NB4 (cell line): ENCODE measurements around the gene LSG1.

ENCODE experiments used
- POLR2A ChIP-seq: IDR thresholded peaks from 2 replicates; pipeline ENCODE4 v1.6.1; 2011; ENCODE audit warnings: mild to moderate bottlenecking; ENCODE audit not compliant: insufficient read length; ENCODE audit errors: extremely low read depth
- TF ChIP-seq, protein P1 (sequence below): IDR thresholded peaks from one replicate; pipeline ENCODE4 v1.5.1; 2012; ENCODE audit warnings: low read depth, low read length
- TF ChIP-seq, protein P2 (sequence below): IDR thresholded peaks from 2 replicates; pipeline ENCODE4 v1.6.1; 2011; ENCODE audit warnings: low read depth, low read length

DNA sequence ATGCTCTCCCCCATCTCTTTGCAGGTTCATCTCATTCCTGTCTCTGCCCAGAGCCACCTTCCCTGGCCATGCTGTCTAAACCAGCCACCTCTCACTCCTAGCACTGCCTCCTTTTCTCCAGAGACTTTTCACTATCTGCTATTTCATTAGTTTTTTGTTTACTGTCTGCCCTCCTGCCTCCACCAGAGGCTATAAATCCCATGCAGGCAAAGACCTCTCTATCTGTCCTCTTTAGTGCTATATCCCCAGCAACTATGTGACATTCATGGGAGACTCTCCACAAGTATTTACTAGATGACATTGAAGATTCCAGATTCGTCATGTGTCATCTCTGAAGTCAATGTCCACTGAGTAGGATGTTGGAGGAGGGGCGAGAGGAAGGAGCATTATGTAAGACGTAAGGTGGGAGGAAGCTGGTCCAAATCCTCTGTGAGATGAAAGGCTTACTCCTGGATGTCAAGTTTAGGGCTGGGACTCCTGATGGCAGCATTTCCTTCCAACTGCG is 10.2 kb upstream of the LSG1 start:
- TF ChIP-seq, protein P1, sequence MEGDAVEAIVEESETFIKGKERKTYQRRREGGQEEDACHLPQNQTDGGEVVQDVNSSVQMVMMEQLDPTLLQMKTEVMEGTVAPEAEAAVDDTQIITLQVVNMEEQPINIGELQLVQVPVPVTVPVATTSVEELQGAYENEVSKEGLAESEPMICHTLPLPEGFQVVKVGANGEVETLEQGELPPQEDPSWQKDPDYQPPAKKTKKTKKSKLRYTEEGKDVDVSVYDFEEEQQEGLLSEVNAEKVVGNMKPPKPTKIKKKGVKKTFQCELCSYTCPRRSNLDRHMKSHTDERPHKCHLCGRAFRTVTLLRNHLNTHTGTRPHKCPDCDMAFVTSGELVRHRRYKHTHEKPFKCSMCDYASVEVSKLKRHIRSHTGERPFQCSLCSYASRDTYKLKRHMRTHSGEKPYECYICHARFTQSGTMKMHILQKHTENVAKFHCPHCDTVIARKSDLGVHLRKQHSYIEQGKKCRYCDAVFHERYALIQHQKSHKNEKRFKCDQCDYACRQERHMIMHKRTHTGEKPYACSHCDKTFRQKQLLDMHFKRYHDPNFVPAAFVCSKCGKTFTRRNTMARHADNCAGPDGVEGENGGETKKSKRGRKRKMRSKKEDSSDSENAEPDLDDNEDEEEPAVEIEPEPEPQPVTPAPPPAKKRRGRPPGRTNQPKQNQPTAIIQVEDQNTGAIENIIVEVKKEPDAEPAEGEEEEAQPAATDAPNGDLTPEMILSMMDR = no peak
- TF ChIP-seq POLR2A = no peak
- TF ChIP-seq, protein P2, sequence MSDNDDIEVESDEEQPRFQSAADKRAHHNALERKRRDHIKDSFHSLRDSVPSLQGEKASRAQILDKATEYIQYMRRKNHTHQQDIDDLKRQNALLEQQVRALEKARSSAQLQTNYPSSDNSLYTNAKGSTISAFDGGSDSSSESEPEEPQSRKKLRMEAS = no peak
